GM19025 (cell line): ENCODE data around the gene EXOG.

ENCODE experiments used
- ATAC-seq: cut with Tn5 transposase; IDR thresholded peaks from one replicate; pipeline ENCODE4 v1.9.1; 2021; ENCODE audit warnings: mild to moderate bottlenecking, low read depth, moderate library complexity; ENCODE audit not compliant: unreplicated experiment

EXOG gene, protein sequence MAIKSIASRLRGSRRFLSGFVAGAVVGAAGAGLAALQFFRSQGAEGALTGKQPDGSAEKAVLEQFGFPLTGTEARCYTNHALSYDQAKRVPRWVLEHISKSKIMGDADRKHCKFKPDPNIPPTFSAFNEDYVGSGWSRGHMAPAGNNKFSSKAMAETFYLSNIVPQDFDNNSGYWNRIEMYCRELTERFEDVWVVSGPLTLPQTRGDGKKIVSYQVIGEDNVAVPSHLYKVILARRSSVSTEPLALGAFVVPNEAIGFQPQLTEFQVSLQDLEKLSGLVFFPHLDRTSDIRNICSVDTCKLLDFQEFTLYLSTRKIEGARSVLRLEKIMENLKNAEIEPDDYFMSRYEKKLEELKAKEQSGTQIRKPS

GRCh38 chr3:38496131-38496910, at the start of gene EXOG:
Gene EXOG, plus strand, starts transcription at chr3:38496340. Its CDS starts 28 bp downstream, at chr3:38496368.
- peak; percentile 91 for ATAC-seq

GRCh38 chr3:38446812-38447211, 49.3 kb upstream of the EXOG start:
- no peak for ATAC-seq

- ATAC-seq = no peak
These were observed 45.3 kb upstream of the EXOG start for GRCh38 chr3:38450853-38451252.

GRCh38 chr3:38453075-38453912, 42.8 kb upstream of the EXOG start, which contains the start of gene ACVR2B:
Gene ACVR2B, plus strand, starts transcription at chr3:38453890. Its CDS starts 433 bp downstream, at chr3:38454323.
- peak; percentile 47 for ATAC-seq

DNA sequence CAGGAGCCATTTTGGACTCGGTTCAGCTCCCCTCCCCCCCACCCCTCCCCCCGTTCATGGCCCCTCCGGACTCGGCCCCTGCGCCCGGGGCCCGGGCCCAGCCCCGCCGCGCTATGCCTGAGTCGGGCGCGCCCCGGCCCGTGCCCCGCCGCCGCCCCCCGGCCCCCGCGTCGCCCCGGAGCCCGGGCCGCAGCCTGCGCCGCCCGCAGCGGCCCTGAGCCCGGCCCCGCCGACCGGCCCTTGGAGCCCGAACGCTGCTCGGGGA, 42.3 kb upstream of the EXOG start:
- ATAC-seq = no peak

GRCh38 chr3:38454178-38454883, 41.8 kb upstream of the EXOG start:
- ATAC-seq = peak; percentile 31

DNA sequence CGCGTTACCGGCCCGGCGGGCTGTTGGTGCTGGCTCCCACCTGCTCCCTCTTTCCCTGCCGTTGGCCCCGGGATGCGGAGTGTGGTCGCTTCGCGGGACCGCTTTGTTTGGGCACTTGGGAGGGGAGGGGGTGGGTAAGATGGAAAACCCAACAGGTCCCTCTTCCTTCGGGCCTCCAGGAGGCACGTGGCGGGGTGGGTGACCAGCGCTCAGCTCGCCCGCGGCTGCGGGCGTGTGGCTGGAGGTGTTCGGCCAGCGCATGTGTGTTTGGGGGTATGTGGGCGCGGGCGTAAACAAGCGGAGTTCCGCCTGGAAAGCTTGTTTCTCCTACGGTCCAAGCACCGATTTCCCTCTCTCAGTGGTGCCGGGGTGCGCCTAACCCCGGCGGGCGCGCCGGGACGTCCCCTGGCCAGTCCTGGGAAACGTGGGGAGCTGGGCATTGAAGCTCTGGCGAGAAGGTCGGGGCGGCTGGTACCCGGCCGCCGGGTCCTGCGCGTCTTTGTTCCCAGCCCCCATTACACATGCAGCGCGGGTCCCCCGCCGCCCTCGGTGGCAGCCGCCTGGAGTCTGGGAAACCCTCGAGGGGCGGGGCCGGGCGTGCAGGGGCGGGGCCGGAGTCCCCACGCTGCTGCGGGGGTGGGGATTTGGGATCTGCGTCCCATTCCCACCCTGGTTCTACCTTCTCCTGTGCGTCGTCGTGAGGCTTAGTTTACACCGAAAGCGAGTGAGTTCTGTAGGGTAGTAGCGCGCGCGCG, 41.1 kb upstream of the EXOG start:
- ATAC-seq = no peak

DNA sequence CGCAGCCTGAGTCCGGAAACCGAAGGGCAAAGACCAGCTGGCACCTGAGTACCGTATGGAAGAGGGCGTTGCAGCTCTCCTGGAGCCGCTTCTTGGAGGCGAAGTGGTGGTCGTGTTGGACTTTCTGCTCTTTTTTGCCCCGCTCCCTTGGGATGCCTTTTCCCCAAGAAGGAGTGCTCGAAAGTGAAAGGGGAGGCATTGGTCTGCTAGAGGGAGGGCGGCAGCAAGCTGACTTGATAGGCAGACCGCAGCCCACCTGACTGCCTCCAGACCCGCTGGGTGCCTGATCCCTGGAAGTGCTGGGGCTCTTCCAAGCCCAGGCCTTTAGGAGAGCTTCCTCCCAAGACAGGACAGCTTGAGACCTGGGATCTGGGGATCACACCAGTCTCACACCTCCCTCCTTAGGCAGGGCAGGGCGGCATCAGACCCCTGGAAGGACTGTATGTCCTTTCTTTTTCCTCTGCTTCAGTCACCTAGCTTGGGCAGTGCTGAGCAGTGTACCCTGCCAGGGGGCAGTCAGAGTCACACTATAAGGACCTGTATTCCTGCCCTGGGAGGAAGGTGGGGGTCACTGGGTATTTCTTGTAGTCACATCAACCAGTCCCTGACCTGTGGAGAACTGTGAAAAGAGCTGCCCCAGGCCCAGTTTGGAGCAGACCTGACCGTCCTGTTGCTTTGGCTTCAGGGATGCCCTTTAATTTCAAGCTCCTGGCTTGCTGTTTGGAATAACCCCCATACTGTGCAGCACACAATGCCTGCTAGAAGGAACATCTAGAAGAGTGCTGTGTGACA, 40.3 kb upstream of the EXOG start:
- no peak for ATAC-seq

DNA sequence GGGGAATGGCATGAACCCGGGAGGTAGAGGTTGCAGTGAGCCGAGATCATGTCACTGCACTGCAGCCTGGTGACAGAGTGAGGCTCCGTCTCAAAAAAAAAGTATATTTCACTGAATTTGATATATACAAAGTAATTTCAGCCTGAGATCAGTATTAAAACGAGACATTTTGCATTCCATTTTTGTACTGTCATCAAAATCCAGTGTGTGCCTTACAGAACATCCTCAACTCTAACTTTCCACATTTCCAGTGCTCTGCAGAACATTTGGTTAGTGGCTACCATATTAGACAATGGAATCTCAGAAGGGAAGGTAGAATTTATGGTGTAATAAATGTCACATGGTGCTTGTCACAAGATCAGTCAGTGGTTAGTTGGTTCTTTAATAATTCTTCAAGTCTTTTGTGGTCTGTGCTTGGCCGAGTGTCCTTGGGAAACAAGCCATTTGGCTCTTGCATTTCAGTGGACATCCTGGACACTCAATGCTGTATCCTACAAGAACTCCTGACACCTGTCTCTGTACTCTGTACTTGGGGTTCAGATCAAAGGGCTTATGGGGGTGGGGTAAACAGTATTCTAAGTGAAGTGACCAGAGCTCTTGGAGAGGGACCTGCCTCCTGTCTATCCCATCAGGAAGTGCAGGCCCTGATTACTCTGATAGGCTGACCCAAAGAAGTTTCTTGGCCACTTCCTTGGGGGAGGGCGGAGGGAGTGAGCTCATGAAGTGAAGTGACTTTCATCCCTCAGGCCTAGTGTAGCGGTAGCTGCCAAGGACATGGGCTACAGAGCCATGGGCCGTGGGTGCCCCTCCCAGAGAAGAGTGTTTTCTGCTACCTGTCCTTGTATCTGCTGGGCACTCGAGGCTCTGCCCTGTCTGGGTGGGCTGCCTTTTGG, 38.8 kb upstream of the EXOG start:
- ATAC-seq = no peak

- no peak for ATAC-seq
These were observed 37.2 kb upstream of the EXOG start for GRCh38 chr3:38458796-38459498.

- no peak for ATAC-seq
These were observed 36.6 kb upstream of the EXOG start for GRCh38 chr3:38459499-38460048.

DNA sequence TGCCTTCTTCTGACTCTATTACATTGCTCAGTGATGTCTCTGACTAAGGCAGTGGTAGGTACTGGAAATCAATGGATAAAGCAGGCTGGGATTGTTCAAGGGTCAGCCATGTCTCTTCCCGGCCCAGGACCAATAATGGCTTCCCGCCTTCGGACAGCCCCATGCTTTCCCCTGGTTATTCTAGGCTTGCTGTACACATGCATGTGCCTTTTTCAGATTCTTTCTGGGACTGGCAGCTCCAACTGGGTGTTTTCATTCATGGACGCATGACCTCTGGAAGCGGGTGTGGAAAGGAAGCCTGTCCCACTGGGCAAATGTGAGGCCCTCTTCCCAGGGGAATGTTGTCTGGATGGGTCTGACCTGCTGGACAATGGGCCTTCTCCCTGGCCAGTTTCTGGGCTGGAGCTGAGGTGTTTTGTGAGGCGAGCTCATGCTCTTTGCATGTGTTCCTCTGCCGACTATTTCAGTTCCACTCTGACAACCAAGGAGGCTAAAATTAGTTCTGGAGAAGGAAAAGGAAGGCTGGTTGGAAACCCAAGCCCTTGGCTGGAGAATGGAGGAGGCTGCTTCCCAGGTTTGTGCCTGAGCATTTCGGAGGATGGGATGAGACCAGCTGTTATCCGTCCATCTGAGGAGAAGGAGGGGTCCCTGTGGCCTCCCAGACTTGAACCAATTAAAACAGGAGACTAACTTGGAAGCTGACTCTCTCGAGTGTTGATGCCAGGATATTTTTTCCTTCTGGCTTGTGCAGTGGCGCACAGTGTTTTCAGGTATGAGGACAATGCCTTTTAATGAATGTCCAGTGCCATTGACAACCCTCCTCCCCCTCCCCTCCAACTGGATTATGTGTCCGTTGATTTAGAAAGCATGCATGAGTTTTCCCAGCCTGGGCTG, 35.5 kb upstream of the EXOG start:
- no peak for ATAC-seq

DNA sequence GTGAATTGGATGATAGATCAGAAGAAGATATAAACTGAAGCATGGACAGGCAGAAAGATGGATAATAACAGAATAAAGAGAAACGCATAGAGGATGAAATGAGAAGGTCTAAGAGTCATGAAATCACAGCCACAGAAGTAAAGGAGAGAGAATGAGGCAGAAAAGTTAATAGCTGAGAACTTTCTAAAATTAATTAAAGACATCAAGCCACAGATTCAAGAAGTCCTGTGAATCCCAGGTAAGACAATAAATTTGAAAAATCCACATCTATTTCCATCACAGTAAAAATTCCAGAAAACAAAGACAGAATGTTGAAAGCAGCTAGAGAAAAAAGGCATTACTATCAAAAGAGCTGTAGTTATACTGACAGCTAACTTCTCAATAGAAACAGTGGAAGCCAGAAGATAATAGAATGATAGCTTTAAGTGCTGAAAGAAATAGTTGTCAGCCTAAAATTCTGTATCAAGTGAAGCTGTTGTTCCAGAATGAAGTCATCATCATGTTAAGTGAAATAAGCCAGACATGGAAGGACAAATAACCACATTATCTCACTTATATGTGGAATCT, 30.5 kb upstream of the EXOG start:
- no peak for ATAC-seq

GRCh38 chr3:38468765-38469164, 27.4 kb upstream of the EXOG start:
- no peak for ATAC-seq

GRCh38 chr3:38469852-38470251, 26.3 kb upstream of the EXOG start:
- ATAC-seq = no peak
